HCT116 (cell line): ENCODE results near the gene CCDC57.

Source experiments
- EZH2 ChIP-seq: fragments of 200-600 bp; sonication (generic); IDR thresholded peaks from 2 replicates; pipeline ENCODE4 v1.6.1; 2017; ENCODE audit warnings: antibody characterized with exemption, mixed run types
- MAX ChIP-seq: IDR thresholded peaks from 2 replicates; pipeline ENCODE4 v1.6.1; 2012
- POLR2A ChIP-seq: IDR thresholded peaks from 2 replicates; pipeline ENCODE4 v1.7.0; 2011; ENCODE audit warnings: borderline replicate concordance; ENCODE audit not compliant: insufficient read depth, insufficient read length; ENCODE audit errors: extremely low read depth
- SRF ChIP-seq: IDR thresholded peaks from 2 replicates; pipeline ENCODE4 v1.6.1; 2012; ENCODE audit warnings: low read depth
- TF ChIP-seq, protein P1 (sequence below), 3 experiments: fragments of 200-600 bp in 1 of 3; sonication (generic) in 1 of 3; IDR thresholded peaks in 2 of 3; conservative IDR thresholded peaks in 1 of 3; 2 replicates each; pipeline ENCODE4 v1.5.1; 2012 to 2017; ENCODE audit warnings: low read depth in 2 of 3, low read length in 2 of 3, antibody characterized with exemption in 1 of 3, borderline replicate concordance in 1 of 3, control low read depth in 1 of 3, mild to moderate bottlenecking in 1 of 3, mixed read lengths in 1 of 3, mixed run types in 1 of 3, moderate library complexity in 1 of 3; ENCODE audit not compliant: insufficient read depth in 1 of 3

DNA sequence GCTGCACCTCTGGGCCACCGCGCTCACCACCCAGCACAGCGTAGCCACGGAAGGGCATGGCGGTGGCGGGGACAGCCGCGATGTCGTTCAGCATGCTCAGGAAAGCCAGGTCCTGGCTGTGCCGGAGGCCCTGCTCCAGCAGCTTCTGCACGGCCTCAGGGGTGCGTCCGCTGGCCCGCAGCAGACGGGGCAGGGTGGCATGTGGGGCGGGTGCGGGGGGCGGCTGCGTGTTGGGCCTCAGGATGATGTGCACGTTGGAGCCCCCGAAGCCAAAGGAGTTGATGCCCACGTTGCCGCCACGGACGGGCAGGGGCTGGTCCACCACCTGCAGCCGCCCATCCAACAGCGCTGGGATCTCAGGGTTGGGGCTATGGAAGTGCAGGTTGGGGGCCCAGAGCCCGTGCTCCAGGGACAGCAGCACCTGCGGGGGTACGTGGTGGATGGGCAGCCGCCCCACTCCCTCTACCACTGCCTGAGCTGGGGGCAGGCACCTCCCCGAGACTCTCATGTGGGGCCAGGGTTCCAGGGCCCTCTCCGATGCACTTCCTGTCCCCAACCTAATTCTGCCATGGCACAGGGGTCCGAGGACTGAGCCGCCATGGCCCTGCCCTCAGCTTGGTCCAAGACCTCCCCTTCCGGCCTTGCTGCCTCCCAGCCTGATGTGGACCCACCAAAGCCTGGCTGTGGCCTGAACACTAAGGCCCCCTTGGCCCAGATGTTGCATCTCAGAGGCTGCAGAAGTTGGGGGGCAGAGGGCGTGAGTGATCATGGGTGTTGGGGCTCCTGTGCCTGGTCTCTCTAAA lies 121.2 kb downstream of the CCDC57 start:
- no peak for TF ChIP-seq POLR2A
- TF ChIP-seq, protein P1, sequence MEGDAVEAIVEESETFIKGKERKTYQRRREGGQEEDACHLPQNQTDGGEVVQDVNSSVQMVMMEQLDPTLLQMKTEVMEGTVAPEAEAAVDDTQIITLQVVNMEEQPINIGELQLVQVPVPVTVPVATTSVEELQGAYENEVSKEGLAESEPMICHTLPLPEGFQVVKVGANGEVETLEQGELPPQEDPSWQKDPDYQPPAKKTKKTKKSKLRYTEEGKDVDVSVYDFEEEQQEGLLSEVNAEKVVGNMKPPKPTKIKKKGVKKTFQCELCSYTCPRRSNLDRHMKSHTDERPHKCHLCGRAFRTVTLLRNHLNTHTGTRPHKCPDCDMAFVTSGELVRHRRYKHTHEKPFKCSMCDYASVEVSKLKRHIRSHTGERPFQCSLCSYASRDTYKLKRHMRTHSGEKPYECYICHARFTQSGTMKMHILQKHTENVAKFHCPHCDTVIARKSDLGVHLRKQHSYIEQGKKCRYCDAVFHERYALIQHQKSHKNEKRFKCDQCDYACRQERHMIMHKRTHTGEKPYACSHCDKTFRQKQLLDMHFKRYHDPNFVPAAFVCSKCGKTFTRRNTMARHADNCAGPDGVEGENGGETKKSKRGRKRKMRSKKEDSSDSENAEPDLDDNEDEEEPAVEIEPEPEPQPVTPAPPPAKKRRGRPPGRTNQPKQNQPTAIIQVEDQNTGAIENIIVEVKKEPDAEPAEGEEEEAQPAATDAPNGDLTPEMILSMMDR (IDR thresholded peaks at IDR 0.05 in 2 of 3, conservative IDR thresholded peaks at IDR 0.05 in 1 of 3; ENCODE audit: borderline replicate concordance in 1 of 3, insufficient read depth in 1 of 3, low read depth in 2 of 3, low read length in 2 of 3): no peak
- TF ChIP-seq SRF: no peak
- no peak for TF ChIP-seq MAX
- no peak for TF ChIP-seq EZH2
